HFFc6 (cell line): ENCODE results near the gene PNLIPRP3. TPM values are rescaled to one million over a fixed set of nuclear protein-coding genes. Genes with fewer than 3 reads are reported as not detected.

Experiments used
- DNase-seq: peaks from one replicate; pipeline ENCODE4 v3.0.0-alpha.2; 2018
- H3K27ac Mint-ChIP-seq: 2 replicates; pipeline ENCODE4 v1.8.0; 2020; ENCODE audit warnings: mild to moderate bottlenecking, mixed read lengths
- H3K27me3 Mint-ChIP-seq: 2 replicates; pipeline ENCODE4 v1.8.0; 2021; ENCODE audit warnings: mild to moderate bottlenecking, moderate library complexity, mixed read lengths; ENCODE audit not compliant: insufficient read depth
- H3K36me3 Mint-ChIP-seq: 2 replicates; pipeline ENCODE4 v1.8.0; 2021; ENCODE audit warnings: low read depth, mixed read lengths
- H3K4me1 Mint-ChIP-seq: 2 replicates; pipeline ENCODE4 v1.8.0; 2020; ENCODE audit warnings: low read depth, mixed read lengths
- H3K4me3 Mint-ChIP-seq: 2 replicates; pipeline ENCODE4 v1.8.0; 2020; ENCODE audit warnings: mild to moderate bottlenecking, moderate library complexity, mixed read lengths
- H3K9me3 Mint-ChIP-seq: 2 replicates; pipeline ENCODE4 v1.8.0; 2020; ENCODE audit warnings: mild to moderate bottlenecking, mixed read lengths
- total RNA-seq, 6 experiments: library from RNA; stranded (reverse); fragmentation: NEBNext Ultra II Directional; extraction: Animal tissue kit (Norgen Biotek cat#: 25700); gene quantifications; 2 replicates in 1 of 6; 3 replicates in 5 of 6; pipeline ENCODE4 v1.2.3, GENCODE V29; 2021
- TF ChIP-seq, protein P1 (sequence below): fragments of 200-600 bp; sonication (generic); IDR thresholded peaks from 2 replicates; pipeline ENCODE4 v1.5.0; 2021; ENCODE audit warnings: antibody characterized with exemption, mild to moderate bottlenecking

PNLIPRP3 gene
- total RNA-seq, 6 experiments from 2014 or later: not detected

DNA sequence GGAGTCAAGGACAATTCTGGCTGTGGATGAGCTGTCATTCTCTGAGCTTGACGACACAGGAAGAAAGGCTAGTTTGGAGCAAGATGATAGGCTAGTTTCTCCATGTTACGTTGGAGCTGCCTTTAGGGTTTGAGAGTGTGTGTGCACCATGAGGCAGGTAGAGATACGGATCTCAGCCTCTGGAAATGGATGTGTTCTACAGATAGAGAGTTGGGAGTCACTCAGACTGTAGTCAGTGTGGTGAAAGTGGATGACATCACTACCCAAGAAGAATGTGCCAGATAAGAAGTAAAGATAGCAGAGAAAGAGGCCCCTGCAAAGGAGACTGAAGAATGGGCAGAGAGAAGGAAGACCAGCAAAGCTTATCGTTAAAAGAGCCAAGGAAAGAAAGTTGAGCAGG, 42.4 kb downstream of the PNLIPRP3 start:
- Mint-ChIP-seq H3K27ac (no peak overlapping the region), H3K36me3 (no peaks in the 10 kb centered on the region), H3K9me3 (peaks cover 9% of the 10 kb centered on the region; the same call in 1 of the 2 replicates), H3K4me1 (peaks cover 13% of the 10 kb centered on the region), H3K4me3 (no peak overlapping the region), H3K27me3 (peaks cover 3% of the 10 kb centered on the region; the same call in 1 of the 2 replicates)
- DNase-seq: no peak
- TF ChIP-seq, protein P1, sequence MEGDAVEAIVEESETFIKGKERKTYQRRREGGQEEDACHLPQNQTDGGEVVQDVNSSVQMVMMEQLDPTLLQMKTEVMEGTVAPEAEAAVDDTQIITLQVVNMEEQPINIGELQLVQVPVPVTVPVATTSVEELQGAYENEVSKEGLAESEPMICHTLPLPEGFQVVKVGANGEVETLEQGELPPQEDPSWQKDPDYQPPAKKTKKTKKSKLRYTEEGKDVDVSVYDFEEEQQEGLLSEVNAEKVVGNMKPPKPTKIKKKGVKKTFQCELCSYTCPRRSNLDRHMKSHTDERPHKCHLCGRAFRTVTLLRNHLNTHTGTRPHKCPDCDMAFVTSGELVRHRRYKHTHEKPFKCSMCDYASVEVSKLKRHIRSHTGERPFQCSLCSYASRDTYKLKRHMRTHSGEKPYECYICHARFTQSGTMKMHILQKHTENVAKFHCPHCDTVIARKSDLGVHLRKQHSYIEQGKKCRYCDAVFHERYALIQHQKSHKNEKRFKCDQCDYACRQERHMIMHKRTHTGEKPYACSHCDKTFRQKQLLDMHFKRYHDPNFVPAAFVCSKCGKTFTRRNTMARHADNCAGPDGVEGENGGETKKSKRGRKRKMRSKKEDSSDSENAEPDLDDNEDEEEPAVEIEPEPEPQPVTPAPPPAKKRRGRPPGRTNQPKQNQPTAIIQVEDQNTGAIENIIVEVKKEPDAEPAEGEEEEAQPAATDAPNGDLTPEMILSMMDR: no peak

- Mint-ChIP-seq H3K4me3 (no peak overlapping the region), H3K36me3 (no peaks in the 10 kb centered on the region), H3K9me3 (peaks cover 9% of the 10 kb centered on the region; the same call in 1 of the 2 replicates), H3K27ac (no peak overlapping the region), H3K4me1 (peaks cover 13% of the 10 kb centered on the region), H3K27me3 (peaks cover 3% of the 10 kb centered on the region; the same call in 1 of the 2 replicates)
- TF ChIP-seq, protein P1: peak; percentile 42
- no peak for DNase-seq
Observed at GRCh38 chr10:116470768-116471415, 43.2 kb downstream of the PNLIPRP3 start.

- no peak for DNase-seq
- Mint-ChIP-seq H3K27me3 (peaks cover 3% of the 10 kb centered on the region; the same call in 1 of the 2 replicates), H3K27ac (no peak overlapping the region), H3K4me3 (no peak overlapping the region), H3K9me3 (peaks cover 9% of the 10 kb centered on the region; the same call in 1 of the 2 replicates), H3K36me3 (no peaks in the 10 kb centered on the region), H3K4me1 (peaks cover 13% of the 10 kb centered on the region)
- TF ChIP-seq, protein P1: no peak
Observed at GRCh38 chr10:116472891-116473290, 45.2 kb downstream of the PNLIPRP3 start.

- Mint-ChIP-seq H3K27me3 (peaks cover 3% of the 10 kb centered on the region; the same call in 1 of the 2 replicates), H3K27ac (no peak overlapping the region), H3K4me3 (no peak overlapping the region), H3K4me1 (no peaks in the 10 kb centered on the region; the same call in 1 of the 2 replicates), H3K9me3 (peaks cover 16% of the 10 kb centered on the region), H3K36me3 (no peaks in the 10 kb centered on the region)
- TF ChIP-seq, protein P1: no peak
- DNase-seq: no peak
Observed at GRCh38 chr10:116475866-116476265, 48.2 kb downstream of the PNLIPRP3 start.

DNA sequence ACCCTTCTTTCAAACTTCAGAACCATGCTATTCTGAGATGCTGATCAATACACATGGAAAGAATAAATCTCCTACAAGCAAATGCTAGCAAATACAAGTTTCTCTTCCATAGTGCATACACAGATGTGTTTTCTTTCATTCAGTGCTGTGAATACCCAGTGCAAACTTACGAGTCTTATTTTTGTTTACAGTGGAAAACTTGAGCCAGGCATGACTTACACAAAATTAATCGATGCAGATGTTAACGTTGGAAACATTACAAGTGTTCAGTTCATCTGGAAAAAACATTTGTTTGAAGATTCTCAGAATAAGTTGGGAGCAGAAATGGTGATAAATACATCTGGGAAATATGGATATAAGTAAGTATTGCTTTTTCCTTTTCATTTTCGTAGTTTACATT, 48.8 kb downstream of the PNLIPRP3 start:
- peaks cover 3% of the 10 kb centered on the region; the same call in 1 of the 2 replicates for H3K27me3 Mint-ChIP-seq
- H3K4me1 Mint-ChIP-seq: no peaks in the 10 kb centered on the region
- TF ChIP-seq, protein P1: no peak
- no peaks in the 10 kb centered on the region for H3K36me3 Mint-ChIP-seq
- no peak overlapping the region for H3K27ac Mint-ChIP-seq
- H3K9me3 Mint-ChIP-seq: peaks cover 17% of the 10 kb centered on the region
- DNase-seq: no peak
- no peak overlapping the region for H3K4me3 Mint-ChIP-seq
